A673 (cell line): Measurements from ENCODE around the gene DCLK1. TPM values are rescaled to one million over a fixed set of nuclear protein-coding genes. Genes with fewer than 3 reads are reported as not detected.

Experiments used
- BruUV-seq: library from RNA; stranded (reverse); fragments of 400-500 nt; replicated peaks from 2 replicates; lab custom pipeline; 2021; lab: Mats Ljungman, UMichigan
- CTCF ChIA-PET: fragments of 300-600 bp; sonication (Branson Sonifier 250); formaldehyde crosslinking; loops from one replicate; lab custom pipeline; 2022; ENCODE audit warnings: antibody characterized with exemption; lab: Charles Lee
- POLR2A ChIA-PET: fragments of 300-600 bp; sonication (Branson Sonifier 250); formaldehyde crosslinking; loops from one replicate; lab custom pipeline; 2022; ENCODE audit warnings: antibody characterized with exemption; ENCODE audit not compliant: low non-redundant PET; lab: Charles Lee
- DNase-seq: peaks from one replicate; pipeline ENCODE4 v3.0.0-alpha.2; 2015; ENCODE audit warnings: low spot score
- H3K27ac ChIP-seq: fragments of 200-600 bp; sonication (generic); 2 replicates; pipeline ENCODE4 v1.5.1; 2016; ENCODE audit warnings: mixed run types, low read depth, mild to moderate bottlenecking, mixed read lengths, antibody characterized with exemption, low read length; ENCODE audit not compliant: poor library complexity, severe bottlenecking
- H3K27me3 ChIP-seq: fragments of 200-600 bp; sonication (generic); replicated peaks from 2 replicates; pipeline ENCODE4 v1.6.1; 2017; ENCODE audit warnings: mixed run types, low read depth, mild to moderate bottlenecking, mixed read lengths, antibody characterized with exemption, low read length; ENCODE audit not compliant: insufficient read depth, poor library complexity
- H3K36me3 ChIP-seq: fragments of 200-600 bp; sonication (generic); 2 replicates; pipeline ENCODE4 v1.6.1; 2016; ENCODE audit warnings: mixed run types, mild to moderate bottlenecking, mixed read lengths, antibody characterized with exemption, low read length; ENCODE audit not compliant: insufficient read depth, poor library complexity, severe bottlenecking
- H3K4me1 ChIP-seq: fragments of 200-600 bp; sonication (generic); 2 replicates; pipeline ENCODE4 v1.6.1; 2017; ENCODE audit warnings: mixed run types, mild to moderate bottlenecking, mixed read lengths, antibody characterized with exemption, low read length; ENCODE audit not compliant: insufficient read depth, poor library complexity, severe bottlenecking
- H3K4me3 ChIP-seq: fragments of 200-600 bp; sonication (generic); 2 replicates; pipeline ENCODE4 v1.5.1; 2016; ENCODE audit warnings: low read depth, mixed run types, mild to moderate bottlenecking, mixed read lengths, low read length; ENCODE audit not compliant: poor library complexity, severe bottlenecking
- H3K9me3 ChIP-seq: fragments of 200-600 bp; sonication (generic); 2 replicates; pipeline ENCODE4 v1.6.1; 2016; ENCODE audit warnings: mixed run types, low read depth, mild to moderate bottlenecking, mixed read lengths, antibody characterized with exemption, low read length; ENCODE audit not compliant: poor library complexity, severe bottlenecking
- CTCF ChIP-seq: fragments of 300-800, 200-600 bp; sonication (generic); conservative IDR thresholded peaks from 2 replicates; pipeline ENCODE4 v1.5.1; 2017; ENCODE audit warnings: low read depth, mild to moderate bottlenecking, antibody characterized with exemption, low read length, moderate library complexity, mixed read lengths
- EZH2 ChIP-seq: fragments of 200-600 bp; sonication (generic); IDR thresholded peaks from 2 replicates; pipeline ENCODE4 v1.6.1; 2017; ENCODE audit warnings: borderline replicate concordance, low read depth, mild to moderate bottlenecking, mixed read lengths, antibody characterized with exemption, low read length; ENCODE audit not compliant: poor library complexity, severe bottlenecking
- intact Hi-C: fragments of 100-400 bp; cut with micrococcal nuclease; formaldehyde crosslinking; loops from one replicate; pipeline ENCODE4 v1.10.0; 2022; ENCODE audit not compliant: unreplicated experiment
- total RNA-seq: library from RNA; stranded (reverse); gene quantifications from 2 replicates; pipeline ENCODE4 v1.2.3, GENCODE V29; 2021

The DCLK1 gene
- total RNA-seq, 1 experiment from 2014 or later: 11.2 TPM

- no peak overlapping the region for H3K4me3 ChIP-seq
- no TSS peak for BruUV-seq
- no peaks in the 10 kb centered on the region for H3K27me3 ChIP-seq
- H3K9me3 ChIP-seq: peaks cover 4% of the 10 kb centered on the region
- no peak for DNase-seq
- CTCF ChIA-PET: no interaction called here
- no peak overlapping the region for H3K27ac ChIP-seq
- intact Hi-C loops: no loop called here
- POLR2A ChIA-PET: no interaction called here
- no peaks in the 10 kb centered on the region for H3K36me3 ChIP-seq
- no peaks in the 10 kb centered on the region for H3K4me1 ChIP-seq
- TF ChIP-seq CTCF (no peak), EZH2 (no peak)
Measured at GRCh38 chr13:35947315-35947714, 183.9 kb downstream of the DCLK1 start.

GRCh38 chr13:35945368-35945767 lies 185.8 kb downstream of the DCLK1 start:
- Histone ChIP-seq H3K9me3 (peaks cover 4% of the 10 kb centered on the region), H3K36me3 (no peaks in the 10 kb centered on the region), H3K27ac (no peak overlapping the region), H3K4me3 (no peak overlapping the region), H3K4me1 (no peaks in the 10 kb centered on the region), H3K27me3 (no peaks in the 10 kb centered on the region)
- DNase-seq: no peak
- TF ChIP-seq CTCF: no peak
- TF ChIP-seq EZH2: no peak
- ChIA-PET CTCF (no interaction called here), POLR2A (no interaction called here)
- BruUV-seq: no TSS peak
- intact Hi-C loops: no loop called here

GRCh38 chr13:35941374-35941773 lies 189.8 kb downstream of the DCLK1 start:
- H3K27ac ChIP-seq: no peak overlapping the region
- H3K4me3 ChIP-seq: no peak overlapping the region
- H3K4me1 ChIP-seq: no peaks in the 10 kb centered on the region
- TF ChIP-seq CTCF (no peak), EZH2 (no peak)
- ChIA-PET POLR2A (no interaction called here), CTCF (no interaction called here)
- no peak for DNase-seq
- H3K27me3 ChIP-seq: no peaks in the 10 kb centered on the region
- H3K9me3 ChIP-seq: peaks cover 4% of the 10 kb centered on the region
- no peaks in the 10 kb centered on the region for H3K36me3 ChIP-seq
- BruUV-seq: no TSS peak
- intact Hi-C loops: no loop called here
